Activated CD8-positive, alpha-beta memory T cell treated with anti-CD3 and anti-CD28 coated beads for 1 hour (primary cell): ENCODE results near the gene RAB5B.
"Not testable (repeated sequence)": the region's sequence is repeated elsewhere in the genome, so short reads cannot be mapped to it uniquely, and the experiment has no call there.

ENCODE experiments used
- DNase-seq, 2 donors: peaks; one replicate each; pipeline ENCODE4 v3.0.0-alpha.2; 2020; ENCODE audit warnings: low read depth in 1 of 2; ENCODE audit errors: extremely low read depth in 1 of 2

RAB5B gene

GRCh38 chr12:55940065-55940732, 33.7 kb upstream of the RAB5B start:
- DNase-seq = peak; percentile 65 to 67

GRCh38 chr12:55942055-55942454, 31.8 kb upstream of the RAB5B start:
- no peak for DNase-seq

GRCh38 chr12:55942577-55943136, 31.2 kb upstream of the RAB5B start:
- DNase-seq = no peak

DNA sequence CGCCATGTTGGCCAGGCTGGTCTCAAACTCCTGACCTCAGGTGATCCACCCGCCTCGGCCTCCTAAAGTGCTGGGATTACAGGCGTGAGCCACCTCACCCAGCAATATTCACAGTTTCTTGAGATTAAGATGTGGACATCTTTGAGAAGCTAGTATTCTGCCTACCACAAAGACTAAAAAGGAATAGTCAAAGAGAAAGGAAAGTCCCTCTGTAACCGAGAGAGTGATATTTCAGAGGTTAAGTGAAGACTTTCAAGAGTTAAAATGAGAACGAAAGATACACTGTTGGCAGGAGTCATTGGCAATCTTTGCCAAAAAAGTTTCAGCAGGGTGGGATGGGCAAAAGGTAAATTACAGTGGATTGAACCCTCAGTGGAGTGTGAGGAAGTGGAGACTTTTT, 27.3 kb upstream of the RAB5B start:
- no peak for DNase-seq

DNA sequence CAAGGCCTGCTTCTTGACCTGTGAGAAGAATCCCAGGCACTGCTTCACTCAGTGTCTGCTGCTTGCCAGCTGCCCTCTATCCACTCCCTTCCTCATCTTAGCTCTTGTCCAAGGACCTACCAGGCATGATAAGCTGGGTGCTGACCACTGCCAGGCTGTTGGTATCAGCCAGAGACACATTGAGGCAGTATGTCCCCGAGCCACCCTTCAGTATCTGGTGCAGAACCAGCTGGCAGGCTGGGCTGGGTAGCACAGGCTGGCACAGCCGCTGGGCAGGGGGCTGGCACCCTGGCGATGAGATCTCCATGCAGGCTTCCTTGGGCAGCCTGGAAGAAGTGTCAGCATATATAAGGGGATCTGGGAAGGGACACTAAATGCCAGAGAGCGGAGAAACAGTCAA, 18.5 kb upstream of the RAB5B start:
- DNase-seq = no peak

DNA sequence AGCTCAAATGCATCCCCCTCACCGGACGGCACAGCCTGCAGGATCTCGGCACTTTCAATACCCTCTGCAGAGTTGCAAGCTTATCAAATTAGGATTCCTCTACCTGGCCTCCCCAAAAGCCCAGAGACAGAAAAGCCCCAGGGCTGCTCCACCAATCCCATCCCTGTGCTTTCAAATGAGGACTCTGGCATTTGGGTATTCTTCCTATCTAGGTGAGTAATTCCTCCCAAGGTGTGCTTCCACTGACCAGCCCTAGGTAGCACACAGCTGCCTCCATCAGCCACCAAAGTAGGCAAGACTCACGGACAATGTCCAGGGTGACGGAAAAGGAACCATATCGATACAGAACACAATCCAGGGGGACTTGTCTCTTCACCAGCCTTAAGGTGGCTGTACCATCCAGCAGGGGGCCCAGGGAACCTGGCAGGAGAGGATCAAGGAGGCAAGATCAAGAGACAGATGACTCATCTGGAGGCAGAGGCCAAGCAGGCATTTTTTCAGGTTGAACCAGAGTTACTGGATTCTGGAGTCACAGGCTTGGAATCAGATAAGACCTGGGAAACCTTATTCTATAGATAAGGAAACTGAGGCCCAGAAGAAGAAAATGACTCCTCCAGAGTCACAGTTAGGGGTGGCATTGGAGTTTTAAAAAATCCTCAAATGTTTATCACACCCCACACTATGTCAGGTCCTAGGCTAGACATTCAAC, 17.9 kb upstream of the RAB5B start:
- no peak for DNase-seq

- no peak for DNase-seq
Measured at GRCh38 chr12:55957106-55957859, 16.6 kb upstream of the RAB5B start.

- DNase-seq = no peak
Measured at GRCh38 chr12:55963760-55964159, 10.1 kb upstream of the RAB5B start.

- no peak for DNase-seq
Measured at GRCh38 chr12:55965240-55965639, 8.6 kb upstream of the RAB5B start.

- no peak for DNase-seq
Measured at GRCh38 chr12:55965941-55966407, 7.9 kb upstream of the RAB5B start, which contains the start of gene PMEL. TSS of gene PMEL (minus strand) at chr12:55966042. CDS start at chr12:55966011, 31 bp downstream.

- DNase-seq = peak; percentile 69 to 85
Measured at GRCh38 chr12:55966408-55967281, 7.2 kb upstream of the RAB5B start, which contains the start of gene CDK2. TSS of gene CDK2 (plus strand) at chr12:55966830. CDS start at chr12:55967009, 179 bp downstream.

- no peak for DNase-seq
Measured at GRCh38 chr12:55969356-55969755, 4.5 kb upstream of the RAB5B start.

GRCh38 chr12:55970775-55971174, 3.1 kb upstream of the RAB5B start:
- no peak for DNase-seq

DNA sequence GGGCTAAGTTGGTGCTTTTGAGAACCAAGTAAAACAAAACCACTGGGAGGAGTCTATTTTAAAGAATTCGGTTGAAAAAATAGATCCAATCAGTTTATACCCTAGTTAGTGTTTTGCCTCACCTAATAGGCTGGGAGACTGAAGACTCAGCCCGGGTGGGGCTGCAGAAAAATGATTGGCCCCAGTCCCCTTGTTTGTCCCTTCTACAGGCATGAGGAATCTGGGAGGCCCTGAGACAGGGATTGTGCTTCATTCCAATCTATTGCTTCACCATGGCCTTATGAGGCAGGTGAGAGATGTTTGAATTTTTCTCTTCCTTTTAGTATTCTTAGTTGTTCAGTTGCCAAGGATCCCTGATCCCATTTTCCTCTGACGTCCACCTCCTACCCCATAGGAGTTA, 1.8 kb upstream of the RAB5B start:
- no peak for DNase-seq

DNA sequence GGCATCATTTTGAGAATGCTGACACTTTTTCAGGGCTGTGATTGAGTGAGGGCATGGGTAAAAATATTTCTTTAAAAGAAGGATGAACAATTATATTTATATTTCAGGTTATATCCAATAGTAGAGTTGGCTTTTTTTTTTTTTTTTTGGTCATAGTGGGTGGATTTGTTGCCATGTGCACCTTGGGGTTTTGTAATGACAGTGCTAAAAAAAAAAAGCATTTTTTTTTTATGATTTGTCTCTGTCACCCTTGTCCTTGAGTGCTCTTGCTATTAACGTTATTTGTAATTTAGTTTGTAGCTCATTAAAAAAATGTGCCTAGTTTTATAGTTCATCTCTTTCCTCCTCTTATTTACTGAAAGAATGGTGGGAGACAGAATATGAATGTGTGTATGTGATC, 1.4 kb upstream of the RAB5B start:
- no peak for DNase-seq

DNA sequence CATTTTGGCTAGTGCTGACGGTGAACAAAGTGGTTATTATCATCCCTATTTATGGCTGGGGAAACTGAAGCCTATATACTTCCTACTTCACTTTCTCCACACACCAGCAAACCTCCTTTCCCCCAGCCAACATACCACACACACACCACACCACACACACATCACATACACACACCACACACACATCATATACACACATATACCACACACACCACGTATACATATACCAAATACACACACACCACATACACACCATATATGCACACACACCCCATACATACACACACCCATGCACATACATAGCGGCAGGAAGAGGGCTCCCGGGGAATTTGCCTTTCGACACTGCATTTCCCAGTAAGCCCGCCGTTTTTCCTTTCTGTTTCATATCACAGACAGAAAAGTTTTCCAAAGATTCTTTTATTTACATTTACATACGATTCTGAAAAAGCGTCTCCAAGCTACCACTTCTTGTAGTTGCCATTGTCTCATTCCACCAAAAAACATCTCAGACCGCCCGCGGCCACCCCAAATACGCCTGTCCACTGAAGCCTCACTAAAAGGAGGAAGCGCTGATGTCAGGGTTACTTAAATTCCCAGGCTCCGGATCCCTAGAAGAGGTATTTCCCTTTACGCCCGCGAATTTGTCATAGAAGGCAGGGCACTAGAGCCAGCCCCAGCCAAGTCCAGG, 823 bp upstream of the RAB5B start:
- DNase-seq = no peak

DNA sequence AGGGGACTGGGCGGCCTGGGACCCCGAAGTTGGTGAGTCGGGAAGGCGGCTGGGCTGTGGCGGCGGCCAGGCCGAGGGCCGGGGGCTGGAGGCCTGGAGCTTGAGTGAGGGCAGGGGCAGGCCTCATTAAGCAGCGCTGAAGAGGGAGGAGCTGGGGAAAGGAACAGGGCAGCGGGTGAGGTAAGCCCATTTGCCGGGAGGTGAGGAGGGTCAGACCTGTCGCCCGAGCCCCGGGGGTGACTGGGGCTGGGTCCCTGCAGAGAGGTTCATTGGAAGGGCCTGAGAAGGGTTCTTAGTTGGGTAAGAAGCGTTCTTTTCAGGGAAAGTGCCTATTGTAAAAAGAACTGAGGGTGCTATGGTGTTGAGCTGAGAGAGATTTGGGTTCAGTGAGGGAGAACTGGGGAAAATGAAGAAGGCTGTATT, 441 bp downstream of the RAB5B start:
- peak in 1 of 2 donors; percentile 23 for DNase-seq

DNA sequence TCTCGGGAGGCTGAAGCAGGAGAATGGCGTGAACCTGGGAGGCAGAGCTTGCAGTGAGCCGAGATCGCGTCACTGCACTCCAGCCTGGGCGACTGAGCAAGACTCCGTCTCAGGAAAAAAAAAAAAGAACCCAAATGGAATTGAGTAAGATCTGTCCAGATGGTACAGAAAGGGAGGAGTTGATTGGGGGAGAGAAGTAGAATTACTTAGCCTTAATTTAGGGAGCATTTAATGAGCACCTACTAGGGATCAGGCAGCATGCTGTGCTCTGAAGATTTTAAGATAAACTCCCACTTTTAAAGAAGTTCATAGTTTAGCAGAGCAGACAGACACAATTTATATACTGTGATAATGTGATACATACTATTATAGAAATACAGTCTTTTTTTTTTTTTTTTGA, 4.5 kb downstream of the RAB5B start:
- DNase-seq = no peak

DNA sequence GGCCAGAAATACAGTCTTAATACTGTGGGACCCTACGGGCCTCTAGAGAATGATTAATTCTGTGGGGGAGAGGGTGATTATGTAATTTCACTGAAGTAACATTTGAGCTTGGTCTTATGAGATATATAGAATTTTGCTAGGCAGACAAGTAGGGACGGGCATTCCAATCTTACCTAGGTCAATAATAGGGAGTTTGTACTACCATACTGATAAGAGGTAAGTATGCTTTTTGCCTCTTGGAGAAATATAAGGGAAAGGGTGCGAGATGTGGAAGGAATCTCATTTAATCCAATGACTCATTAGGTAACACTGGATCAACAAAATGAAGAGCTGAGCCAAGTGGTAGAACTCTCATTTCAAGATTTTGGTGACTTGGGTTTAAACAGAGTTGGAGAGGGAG, 5.2 kb downstream of the RAB5B start:
- no peak for DNase-seq

DNA sequence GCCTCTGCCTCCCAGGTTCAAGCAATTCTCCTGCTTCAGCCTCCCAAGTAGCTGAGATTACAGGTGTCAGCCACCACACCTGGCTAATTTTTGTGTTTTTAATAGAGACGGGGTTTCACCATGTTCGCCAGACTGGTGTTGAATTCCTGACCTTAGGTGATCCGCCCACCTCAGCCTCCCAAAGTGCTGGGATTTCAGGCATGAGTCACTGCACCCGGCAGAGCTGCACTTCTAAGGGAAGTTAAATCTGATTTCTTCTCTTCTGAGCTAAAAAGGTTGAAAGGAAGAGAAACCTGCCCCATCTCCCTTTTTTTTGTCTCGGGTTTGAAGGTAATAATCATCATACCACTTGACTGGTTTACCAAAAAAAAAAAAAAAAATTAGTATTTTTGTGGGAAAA, 8.0 kb downstream of the RAB5B start:
- not testable (repeated sequence) for DNase-seq
